ENCODE measurements around the gene PTPN1.

Gene PTPN1

DNA sequence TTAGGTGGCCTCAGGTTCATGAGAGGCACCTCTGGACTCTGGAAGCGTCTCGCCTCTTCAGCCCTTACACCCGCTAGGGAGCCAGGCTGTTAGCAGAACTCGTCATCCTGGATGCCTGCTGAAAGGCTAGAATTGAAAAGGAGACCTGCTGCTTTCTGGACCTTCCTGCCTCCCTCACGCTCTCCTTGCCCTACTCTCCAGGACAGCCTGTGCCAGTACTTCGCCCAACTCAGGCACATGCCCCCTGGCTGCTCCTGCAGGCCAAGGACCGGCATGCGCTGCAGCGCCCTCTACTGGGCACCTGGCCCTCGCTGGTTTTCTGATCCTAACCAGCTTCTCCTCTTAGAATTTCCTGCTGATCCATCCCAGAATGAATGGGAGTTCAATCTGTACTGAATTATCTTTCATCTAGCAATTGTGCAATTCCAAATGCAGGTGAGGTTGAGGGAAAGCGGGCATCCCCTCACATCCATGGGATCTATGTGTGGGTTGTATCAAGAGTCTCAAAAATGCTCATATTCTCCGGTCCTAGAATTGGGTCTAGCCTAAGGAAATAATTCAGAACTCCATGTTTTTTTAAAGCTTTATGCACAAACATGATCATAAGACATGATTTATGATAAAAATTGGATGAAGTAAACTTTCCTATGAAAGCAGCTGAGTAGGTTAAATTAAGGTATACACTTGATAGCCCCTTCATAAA lies 78.0 kb downstream of the PTPN1 start:
- Histone ChIP-seq H3K4me1 (ENCODE audit: control insufficient read depth, insufficient read depth, low read length) (no peaks in the 10 kb centered on the region), H3K4me3 (ENCODE audit: low read depth, low read length) (no peak overlapping the region), H3K27ac (ENCODE audit: extremely low read depth, low read depth, low read length) (no peak overlapping the region), H3K9me3 (ENCODE audit: control insufficient read depth, insufficient read depth, low read depth, low read length) (no peaks in the 10 kb centered on the region), H3K36me3 (ENCODE audit: control insufficient read depth in 2 of 2, insufficient read depth in 1 of 2, low read length in 2 of 2) (peaks cover 0 to 39% of the 10 kb centered on the region in 2 experiments; a peak in 1 of 3 replicates)
- POLR2A ChIA-PET: interaction anchor here (0.6 kb wide), 1 partner anchor 108 kb away, joined by 3 read pairs; no protein-coding TSS in a partner anchor
- no peak for TF ChIP-seq ZNF335 (tag by site-specific recombination; conservative IDR thresholded peaks at IDR 0.05)
- 0 out of 2 replicates have a peak, but pooled peaks have one; percentile 38 for TF ChIP-seq SP7 (tag by site-specific recombination; IDR thresholded peaks at IDR 0.05)
- TF ChIP-seq ZNF2 (tag by site-specific recombination; IDR thresholded peaks at IDR 0.05): 0 out of 2 replicates have a peak, but pooled peaks have one; percentile 63
- TF ChIP-seq, protein P1, sequence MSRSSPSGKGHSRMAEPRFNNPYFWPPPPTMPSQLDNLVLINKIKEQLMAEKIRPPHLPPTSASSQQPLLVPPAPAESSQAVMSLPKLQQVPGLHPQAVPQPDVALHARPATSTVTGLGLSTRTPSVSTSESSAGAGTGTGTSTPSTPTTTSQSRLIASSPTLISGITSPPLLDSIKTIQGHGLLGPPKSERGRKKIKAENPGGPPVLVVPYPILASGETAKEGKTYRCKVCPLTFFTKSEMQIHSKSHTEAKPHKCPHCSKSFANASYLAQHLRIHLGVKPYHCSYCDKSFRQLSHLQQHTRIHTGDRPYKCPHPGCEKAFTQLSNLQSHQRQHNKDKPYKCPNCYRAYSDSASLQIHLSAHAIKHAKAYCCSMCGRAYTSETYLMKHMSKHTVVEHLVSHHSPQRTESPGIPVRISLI (tag by site-specific recombination; IDR thresholded peaks at IDR 0.05): no peak
- no peak for TF ChIP-seq ZNF433 (tag by site-specific recombination; IDR thresholded peaks at IDR 0.05; ENCODE audit: low read depth)
- 0 out of 2 replicates have a peak, but pooled peaks have one; percentile 17 for TF ChIP-seq ZNF391 (tag by site-specific recombination; IDR thresholded peaks at IDR 0.05; ENCODE audit: borderline replicate concordance, low read depth)
- TF ChIP-seq, protein P2, sequence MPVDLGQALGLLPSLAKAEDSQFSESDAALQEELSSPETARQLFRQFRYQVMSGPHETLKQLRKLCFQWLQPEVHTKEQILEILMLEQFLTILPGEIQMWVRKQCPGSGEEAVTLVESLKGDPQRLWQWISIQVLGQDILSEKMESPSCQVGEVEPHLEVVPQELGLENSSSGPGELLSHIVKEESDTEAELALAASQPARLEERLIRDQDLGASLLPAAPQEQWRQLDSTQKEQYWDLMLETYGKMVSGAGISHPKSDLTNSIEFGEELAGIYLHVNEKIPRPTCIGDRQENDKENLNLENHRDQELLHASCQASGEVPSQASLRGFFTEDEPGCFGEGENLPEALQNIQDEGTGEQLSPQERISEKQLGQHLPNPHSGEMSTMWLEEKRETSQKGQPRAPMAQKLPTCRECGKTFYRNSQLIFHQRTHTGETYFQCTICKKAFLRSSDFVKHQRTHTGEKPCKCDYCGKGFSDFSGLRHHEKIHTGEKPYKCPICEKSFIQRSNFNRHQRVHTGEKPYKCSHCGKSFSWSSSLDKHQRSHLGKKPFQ (tag by site-specific recombination; IDR thresholded peaks at IDR 0.05): no peak
- TF ChIP-seq TRIM28 (IDR thresholded peaks at IDR 0.05; ENCODE audit: borderline replicate concordance, low read length): peak; percentile 26; the same call in 1 of the 2 replicates
- TF ChIP-seq ZNF654 (tag by site-specific recombination; IDR thresholded peaks at IDR 0.05; ENCODE audit: low read depth): peak; percentile 31; the same call in 1 of the 2 replicates
- TF ChIP-seq ZNF529 (tag by site-specific recombination; IDR thresholded peaks at IDR 0.05; ENCODE audit: insufficient replicate concordance): no peak
- no peak for TF ChIP-seq ZBTB21 (tag by site-specific recombination; IDR thresholded peaks at IDR 0.05)
- no peak for TF ChIP-seq ZSCAN23 (tag by site-specific recombination; IDR thresholded peaks at IDR 0.05)
- TF ChIP-seq, protein P3, sequence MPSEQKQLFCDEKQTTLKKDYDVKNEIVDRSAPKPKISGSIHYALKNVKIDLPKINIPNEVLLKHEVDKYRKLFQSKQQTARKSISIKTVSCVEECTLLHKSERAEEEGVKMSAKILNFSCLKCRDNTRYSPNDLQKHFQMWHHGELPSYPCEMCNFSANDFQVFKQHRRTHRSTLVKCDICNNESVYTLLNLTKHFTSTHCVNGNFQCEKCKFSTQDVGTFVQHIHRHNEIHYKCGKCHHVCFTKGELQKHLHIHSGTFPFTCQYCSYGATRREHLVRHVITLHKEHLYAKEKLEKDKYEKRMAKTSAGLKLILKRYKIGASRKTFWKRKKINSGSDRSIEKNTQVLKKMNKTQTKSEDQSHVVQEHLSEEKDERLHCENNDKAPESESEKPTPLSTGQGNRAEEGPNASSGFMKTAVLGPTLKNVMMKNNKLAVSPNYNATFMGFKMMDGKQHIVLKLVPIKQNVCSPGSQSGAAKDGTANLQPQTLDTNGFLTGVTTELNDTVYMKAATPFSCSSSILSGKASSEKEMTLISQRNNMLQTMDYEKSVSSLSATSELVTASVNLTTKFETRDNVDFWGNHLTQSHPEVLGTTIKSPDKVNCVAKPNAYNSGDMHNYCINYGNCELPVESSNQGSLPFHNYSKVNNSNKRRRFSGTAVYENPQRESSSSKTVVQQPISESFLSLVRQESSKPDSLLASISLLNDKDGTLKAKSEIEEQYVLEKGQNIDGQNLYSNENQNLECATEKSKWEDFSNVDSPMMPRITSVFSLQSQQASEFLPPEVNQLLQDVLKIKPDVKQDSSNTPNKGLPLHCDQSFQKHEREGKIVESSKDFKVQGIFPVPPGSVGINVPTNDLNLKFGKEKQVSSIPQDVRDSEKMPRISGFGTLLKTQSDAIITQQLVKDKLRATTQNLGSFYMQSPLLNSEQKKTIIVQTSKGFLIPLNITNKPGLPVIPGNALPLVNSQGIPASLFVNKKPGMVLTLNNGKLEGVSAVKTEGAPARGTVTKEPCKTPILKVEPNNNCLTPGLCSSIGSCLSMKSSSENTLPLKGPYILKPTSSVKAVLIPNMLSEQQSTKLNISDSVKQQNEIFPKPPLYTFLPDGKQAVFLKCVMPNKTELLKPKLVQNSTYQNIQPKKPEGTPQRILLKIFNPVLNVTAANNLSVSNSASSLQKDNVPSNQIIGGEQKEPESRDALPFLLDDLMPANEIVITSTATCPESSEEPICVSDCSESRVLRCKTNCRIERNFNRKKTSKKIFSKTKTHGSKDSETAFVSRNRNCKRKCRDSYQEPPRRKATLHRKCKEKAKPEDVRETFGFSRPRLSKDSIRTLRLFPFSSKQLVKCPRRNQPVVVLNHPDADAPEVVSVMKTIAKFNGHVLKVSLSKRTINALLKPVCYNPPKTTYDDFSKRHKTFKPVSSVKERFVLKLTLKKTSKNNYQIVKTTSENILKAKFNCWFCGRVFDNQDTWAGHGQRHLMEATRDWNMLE (tag by site-specific recombination; conservative IDR thresholded peaks at IDR 0.05; ENCODE audit: low read depth): no peak
- TF ChIP-seq, protein P4, sequence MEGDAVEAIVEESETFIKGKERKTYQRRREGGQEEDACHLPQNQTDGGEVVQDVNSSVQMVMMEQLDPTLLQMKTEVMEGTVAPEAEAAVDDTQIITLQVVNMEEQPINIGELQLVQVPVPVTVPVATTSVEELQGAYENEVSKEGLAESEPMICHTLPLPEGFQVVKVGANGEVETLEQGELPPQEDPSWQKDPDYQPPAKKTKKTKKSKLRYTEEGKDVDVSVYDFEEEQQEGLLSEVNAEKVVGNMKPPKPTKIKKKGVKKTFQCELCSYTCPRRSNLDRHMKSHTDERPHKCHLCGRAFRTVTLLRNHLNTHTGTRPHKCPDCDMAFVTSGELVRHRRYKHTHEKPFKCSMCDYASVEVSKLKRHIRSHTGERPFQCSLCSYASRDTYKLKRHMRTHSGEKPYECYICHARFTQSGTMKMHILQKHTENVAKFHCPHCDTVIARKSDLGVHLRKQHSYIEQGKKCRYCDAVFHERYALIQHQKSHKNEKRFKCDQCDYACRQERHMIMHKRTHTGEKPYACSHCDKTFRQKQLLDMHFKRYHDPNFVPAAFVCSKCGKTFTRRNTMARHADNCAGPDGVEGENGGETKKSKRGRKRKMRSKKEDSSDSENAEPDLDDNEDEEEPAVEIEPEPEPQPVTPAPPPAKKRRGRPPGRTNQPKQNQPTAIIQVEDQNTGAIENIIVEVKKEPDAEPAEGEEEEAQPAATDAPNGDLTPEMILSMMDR (tag by site-specific recombination; IDR thresholded peaks at IDR 0.05): peak; percentile 91
- no peak for TF ChIP-seq ZNF426 (tag by site-specific recombination; IDR thresholded peaks at IDR 0.05)
- TF ChIP-seq ZNF114 (tag by site-specific recombination; IDR thresholded peaks at IDR 0.05): no peak
- no peak for TF ChIP-seq YY1 (tag by site-specific recombination; IDR thresholded peaks at IDR 0.05)
- no peak for TF ChIP-seq HOXC10 (CRISPR knock-in tag; IDR thresholded peaks at IDR 0.05)
- TF ChIP-seq ZNF19 (tag by site-specific recombination; IDR thresholded peaks at IDR 0.05; ENCODE audit: low read depth): no peak
- 0 out of 2 replicates have a peak, but pooled peaks have one; percentile 14 for TF ChIP-seq ZBTB8A (tag by site-specific recombination; IDR thresholded peaks at IDR 0.05)
- 0 out of 2 replicates have a peak, but pooled peaks have one; percentile 22 for TF ChIP-seq ZNF600 (tag by site-specific recombination; IDR thresholded peaks at IDR 0.05)
- TF ChIP-seq ZNF394 (tag by site-specific recombination; IDR thresholded peaks at IDR 0.05; ENCODE audit: borderline replicate concordance): peak; percentile 86; the same call in 1 of the 2 replicates
- CTCF ChIA-PET: interaction anchor here (0.6 to 2.1 kb wide), 37 partner anchors 9 to 646 kb away, joined by 3 to 13 read pairs (median 4); no protein-coding TSS in a partner anchor
